CD14-positive monocyte (primary cell): ENCODE measurements around the gene MAL. TPM values are rescaled to one million over a fixed set of nuclear protein-coding genes. Genes with fewer than 3 reads are reported as not detected.

ENCODE experiments used
- DNase-seq, 3 donors: peaks; one replicate each; pipeline ENCODE4 v3.0.0-alpha.2; 2011 to 2022
- H2AFZ ChIP-seq: 2 replicates; pipeline ENCODE4 v1.6.0; 2012; ENCODE audit warnings: mild to moderate bottlenecking, low read depth, low read length, inconsistent platforms; ENCODE audit not compliant: insufficient read depth, poor library complexity, severe bottlenecking
- H3K27ac ChIP-seq, 2 donors: 1 replicate in 1 of 2; 2 replicates in 1 of 2; pipeline ENCODE4 v1.5.1; 2012 to 2013; ENCODE audit warnings: low read length in 2 of 2, control low read depth in 1 of 2, inconsistent platforms in 1 of 2, low read depth in 1 of 2, mild to moderate bottlenecking in 1 of 2
- H3K27me3 ChIP-seq, 2 donors: one replicate each; pipeline versions ENCODE4 v1.6.0 to v1.6.1; 2011 to 2013; ENCODE audit warnings: low read length in 2 of 2; ENCODE audit not compliant: control insufficient read depth in 2 of 2, insufficient read depth in 2 of 2
- H3K36me3 ChIP-seq, 2 donors: replicated peaks in 1 of 2; 1 replicate in 1 of 2; 2 replicates in 1 of 2; pipeline versions ENCODE4 v1.5.1 to v1.6.1; 2012 to 2013; ENCODE audit warnings: low read length in 2 of 2, control low read depth in 1 of 2, inconsistent platforms in 1 of 2, mild to moderate bottlenecking in 1 of 2; ENCODE audit not compliant: insufficient read depth in 2 of 2, control insufficient read depth in 1 of 2
- H3K4me1 ChIP-seq, 2 donors: 1 replicate in 1 of 2; 2 replicates in 1 of 2; pipeline versions ENCODE4 v1.5.1 to v1.6.1; 2012 to 2013; ENCODE audit warnings: low read length in 2 of 2, control low read depth in 1 of 2, inconsistent platforms in 1 of 2, mild to moderate bottlenecking in 1 of 2, moderate library complexity in 1 of 2; ENCODE audit not compliant: insufficient read depth in 2 of 2, control insufficient read depth in 1 of 2
- H3K4me2 ChIP-seq: replicated peaks from 2 replicates; pipeline ENCODE3; 2012; ENCODE audit warnings: low read length, moderate library complexity, mild to moderate bottlenecking; ENCODE audit not compliant: poor library complexity, severe bottlenecking; ENCODE audit errors: extremely low read depth
- H3K4me3 ChIP-seq, 3 experiments: fragments of 200-600 bp in 1 of 3; sonication (generic) in 1 of 3; replicated peaks in 1 of 3; 1 replicate in 2 of 3; 2 replicates in 1 of 3; pipeline ENCODE4 v1.5.1; 2011 to 2013; ENCODE audit warnings: low read length in 3 of 3, mild to moderate bottlenecking in 3 of 3, control low read depth in 2 of 3, low read depth in 2 of 3, inconsistent platforms in 1 of 3, moderate library complexity in 1 of 3
- H3K79me2 ChIP-seq: 2 replicates; pipeline ENCODE4 v1.6.0; 2012; ENCODE audit warnings: mild to moderate bottlenecking, control low read depth, inconsistent platforms, low read length, moderate library complexity; ENCODE audit not compliant: insufficient read depth
- H3K9ac ChIP-seq: 2 replicates; pipeline ENCODE4 v1.6.0; 2017; ENCODE audit warnings: low read length, mild to moderate bottlenecking; ENCODE audit not compliant: insufficient read depth, poor library complexity, severe bottlenecking
- H3K9me3 ChIP-seq, 2 donors: replicated peaks in 1 of 2; 1 replicate in 1 of 2; 2 replicates in 1 of 2; pipeline versions ENCODE4 v1.5.1 to v1.6.1; 2012 to 2013; ENCODE audit warnings: low read length in 2 of 2, control low read depth in 1 of 2; ENCODE audit not compliant: control insufficient read depth in 1 of 2, insufficient read depth in 1 of 2
- H4K20me1 ChIP-seq: 2 replicates; pipeline ENCODE4 v1.6.0; 2012; ENCODE audit warnings: mild to moderate bottlenecking, low read length, control low read depth, moderate library complexity; ENCODE audit not compliant: insufficient read depth
- H3K27ac Mint-ChIP-seq, 7 donors: one replicate each; pipeline ENCODE4 v1.8.0; 2020; ENCODE audit warnings: mild to moderate bottlenecking in 7 of 7, mixed read lengths in 7 of 7, moderate library complexity in 6 of 7, inconsistent platforms in 2 of 7
- H3K27me3 Mint-ChIP-seq, 3 donors: one replicate each; pipeline ENCODE4 v1.8.0; 2021 to 2022; ENCODE audit warnings: low read depth in 3 of 3, mild to moderate bottlenecking in 3 of 3, mixed read lengths in 3 of 3, moderate library complexity in 3 of 3, inconsistent platforms in 1 of 3
- H3K36me3 Mint-ChIP-seq, 2 donors: one replicate each; pipeline ENCODE4 v1.8.0; 2020; ENCODE audit warnings: mixed read lengths in 2 of 2, inconsistent platforms in 1 of 2, mild to moderate bottlenecking in 1 of 2
- H3K4me1 Mint-ChIP-seq: one replicate; pipeline ENCODE4 v1.8.0; 2020; ENCODE audit warnings: mild to moderate bottlenecking, mixed read lengths
- H3K4me3 Mint-ChIP-seq, 2 donors: one replicate each; pipeline ENCODE4 v1.8.0; 2020; ENCODE audit warnings: mild to moderate bottlenecking in 2 of 2, mixed read lengths in 2 of 2, moderate library complexity in 1 of 2
- H3K9me3 Mint-ChIP-seq, 7 donors: one replicate each; pipeline ENCODE4 v1.8.0; 2020 to 2022; ENCODE audit warnings: mixed read lengths in 7 of 7, mild to moderate bottlenecking in 6 of 7, moderate library complexity in 6 of 7, inconsistent platforms in 2 of 7
- WGBS: methylation state at CpG from one replicate; pipeline ENCODE4 v1.1.5; 2013; ENCODE audit warnings: missing lambda C conversion rate; ENCODE audit not compliant: insufficient coverage; 5-methylcytosine and 5-hydroxymethylcytosine counted together
- intact Hi-C, 2 donors: fragments of 100-400 bp; cut with micrococcal nuclease; formaldehyde crosslinking; loops; one replicate each; pipeline versions ENCODE4 v1.15.0 to v1.15.1; 2023
- polyA plus RNA-seq, 3 donors: library from polyadenylated mRNA; depleted of rRNA in 1 of 3; unstranded in 2 of 3; stranded (reverse) in 1 of 3; fragments of 300-500 nt in 2 of 3; fragments of >200 nt in 1 of 3; fragmentation: Illumina TruSeq in 2 of 3; gene quantifications; 1 replicate in 2 of 3; 2 replicates in 1 of 3; pipeline ENCODE4 v1.2.3, GENCODE V29; 2012 to 2021
- TF ChIP-seq, protein P1 (sequence below): fragments of 200-600 bp; IDR thresholded peaks from one replicate; pipeline ENCODE4 v1.8.0; 2022; ENCODE audit warnings: antibody characterized with exemption, mild to moderate bottlenecking

MAL gene
- polyA plus RNA-seq, 3 donors = 0.39 to 0.48 TPM; not detected in 1

DNA sequence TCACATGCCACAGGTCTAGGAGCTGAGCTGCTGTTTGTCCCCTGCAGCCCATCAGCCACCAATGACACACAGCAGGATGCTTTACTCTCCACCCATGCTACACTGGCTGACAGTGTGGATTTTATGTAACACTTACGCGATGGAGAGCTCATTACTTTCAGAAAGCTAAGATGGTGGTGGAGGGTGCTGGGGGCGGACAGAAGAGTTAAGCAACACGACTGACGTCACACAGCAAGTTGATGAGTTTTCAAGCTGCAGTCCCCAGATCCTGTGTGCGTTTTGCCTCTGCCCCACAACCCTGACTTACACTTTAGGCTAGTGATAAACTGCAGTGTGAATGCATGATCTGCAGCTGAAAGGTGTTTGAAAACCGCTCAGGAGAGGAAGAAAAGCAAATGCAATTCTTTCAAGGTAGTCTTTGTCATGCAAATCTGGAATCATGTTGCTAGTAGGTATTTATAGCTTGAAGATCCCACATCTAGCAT lies 53.7 kb downstream of the MAL start:
- Mint-ChIP-seq H3K4me3 (no peak overlapping the region), H3K9me3 (peaks cover 0 to 3% (median 0%) of the 10 kb centered on the region in 7 donors), H3K27ac (no peak overlapping the region), H3K36me3 (no peaks in the 10 kb centered on the region), H3K27me3 (peaks cover 20 to 36% (median 31%) of the 10 kb centered on the region in 3 donors), H3K4me1 (peaks cover 8% of the 10 kb centered on the region)
- Histone ChIP-seq H3K79me2 (no peaks in the 10 kb centered on the region), H3K9ac (no peak overlapping the region), H2AFZ (no peak overlapping the region), H3K4me2 (no peak overlapping the region), H4K20me1 (no peaks in the 10 kb centered on the region), H3K27me3 (peaks cover 0 to 10% of the 10 kb centered on the region in 2 donors), H3K4me3 (no peak overlapping the region), H3K9me3 (no peaks in the 10 kb centered on the region), H3K36me3 (no peaks in the 10 kb centered on the region), H3K4me1 (peaks cover 6 to 9% of the 10 kb centered on the region in 2 donors), H3K27ac (no peak overlapping the region)
- TF ChIP-seq, protein P1, sequence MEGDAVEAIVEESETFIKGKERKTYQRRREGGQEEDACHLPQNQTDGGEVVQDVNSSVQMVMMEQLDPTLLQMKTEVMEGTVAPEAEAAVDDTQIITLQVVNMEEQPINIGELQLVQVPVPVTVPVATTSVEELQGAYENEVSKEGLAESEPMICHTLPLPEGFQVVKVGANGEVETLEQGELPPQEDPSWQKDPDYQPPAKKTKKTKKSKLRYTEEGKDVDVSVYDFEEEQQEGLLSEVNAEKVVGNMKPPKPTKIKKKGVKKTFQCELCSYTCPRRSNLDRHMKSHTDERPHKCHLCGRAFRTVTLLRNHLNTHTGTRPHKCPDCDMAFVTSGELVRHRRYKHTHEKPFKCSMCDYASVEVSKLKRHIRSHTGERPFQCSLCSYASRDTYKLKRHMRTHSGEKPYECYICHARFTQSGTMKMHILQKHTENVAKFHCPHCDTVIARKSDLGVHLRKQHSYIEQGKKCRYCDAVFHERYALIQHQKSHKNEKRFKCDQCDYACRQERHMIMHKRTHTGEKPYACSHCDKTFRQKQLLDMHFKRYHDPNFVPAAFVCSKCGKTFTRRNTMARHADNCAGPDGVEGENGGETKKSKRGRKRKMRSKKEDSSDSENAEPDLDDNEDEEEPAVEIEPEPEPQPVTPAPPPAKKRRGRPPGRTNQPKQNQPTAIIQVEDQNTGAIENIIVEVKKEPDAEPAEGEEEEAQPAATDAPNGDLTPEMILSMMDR = no peak
- intact Hi-C loops = no loop called here
- 100% methylated on average over 1 of the region's 7 CpGs for WGBS
- DNase-seq = no peak

DNA sequence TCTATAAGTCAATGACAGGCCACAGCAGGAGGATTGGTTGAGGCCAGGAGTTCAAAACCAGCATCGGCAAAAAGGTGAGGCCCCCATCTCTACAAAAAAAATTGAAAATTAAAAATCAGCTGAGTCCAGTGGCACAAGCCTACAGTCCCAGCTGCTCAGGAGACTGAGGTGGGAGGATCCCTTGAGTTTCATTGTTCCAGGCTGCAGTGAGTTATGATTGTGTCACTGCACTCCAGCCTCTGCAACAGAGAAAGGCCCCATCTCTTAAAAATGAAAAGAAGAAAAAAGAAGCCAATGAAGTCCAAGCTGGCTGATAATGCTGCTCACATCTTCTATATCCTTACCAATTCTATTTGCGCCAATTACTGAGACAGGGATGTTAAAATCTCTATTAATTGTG lies 57.0 kb downstream of the MAL start:
- Histone ChIP-seq H3K9me3 (no peaks in the 10 kb centered on the region), H3K4me3 (no peak overlapping the region), H3K4me1 (no peaks in the 10 kb centered on the region), H3K27me3 (peaks cover 0 to 6% of the 10 kb centered on the region in 2 donors), H3K79me2 (no peaks in the 10 kb centered on the region), H3K9ac (no peak overlapping the region), H3K27ac (no peak overlapping the region), H4K20me1 (no peaks in the 10 kb centered on the region), H3K4me2 (no peak overlapping the region), H2AFZ (no peak overlapping the region), H3K36me3 (peaks cover 21 to 27% of the 10 kb centered on the region in 2 donors)
- Mint-ChIP-seq H3K27me3 (peaks cover 10 to 11% (median 11%) of the 10 kb centered on the region in 3 donors), H3K9me3 (peaks cover 0 to 7% (median 3%) of the 10 kb centered on the region in 7 donors), H3K4me3 (no peak overlapping the region), H3K4me1 (peaks cover under 1% of the 10 kb centered on the region), H3K36me3 (peaks cover 22 to 27% of the 10 kb centered on the region in 2 donors), H3K27ac (no peak overlapping the region)
- TF ChIP-seq, protein P1 = no peak
- intact Hi-C loops = no loop called here
- DNase-seq = no peak
- no CpG with 5 or more reads among the region's 2 CpGs for WGBS
